Neural progenitor cell (in vitro differentiated cells): ENCODE data around the gene GADD45GIP1. TPM values are rescaled to one million over a fixed set of nuclear protein-coding genes. Genes with fewer than 3 reads are reported as not detected.

ENCODE experiments used
- DNase-seq: peaks from one replicate; pipeline ENCODE4 v3.0.0-alpha.2; 2016; ENCODE audit warnings: low spot score
- H2AFZ ChIP-seq: fragments of 200-600 bp; sonication (generic); replicated peaks from 2 replicates; pipeline ENCODE4 v1.6.1; 2016; ENCODE audit warnings: antibody characterized with exemption
- H3F3A ChIP-seq: fragments of 200-600 bp; sonication (generic); 2 replicates; pipeline ENCODE4 v1.6.1; 2016; ENCODE audit warnings: antibody characterized with exemption, low read depth
- H3K27ac ChIP-seq: fragments of 200-600 bp; sonication (generic); 2 replicates; pipeline ENCODE4 v1.5.1; 2016; ENCODE audit warnings: mild to moderate bottlenecking
- H3K27me3 ChIP-seq: fragments of 200-600 bp; sonication (generic); 2 replicates; pipeline ENCODE4 v1.6.1; 2016; ENCODE audit warnings: mild to moderate bottlenecking, moderate library complexity
- H3K36me3 ChIP-seq: fragments of 200-600 bp; sonication (generic); 2 replicates; pipeline ENCODE4 v1.5.1; 2016
- H3K4me1 ChIP-seq: fragments of 200-600 bp; sonication (generic); 2 replicates; pipeline ENCODE4 v1.6.1; 2016; ENCODE audit warnings: mixed run types
- H3K4me2 ChIP-seq: fragments of 200-600 bp; sonication (generic); 2 replicates; pipeline ENCODE4 v1.6.1; 2016
- H3K4me3 ChIP-seq: fragments of 200-600 bp; sonication (generic); 2 replicates; pipeline ENCODE4 v1.5.1; 2016
- H3K79me2 ChIP-seq: fragments of 200-600 bp; sonication (generic); 2 replicates; pipeline ENCODE4 v1.6.1; 2016; ENCODE audit warnings: low read depth
- H3K9ac ChIP-seq: fragments of 200-600 bp; sonication (generic); 2 replicates; pipeline ENCODE4 v1.6.1; 2016
- H3K9me3 ChIP-seq: fragments of 200-600 bp; sonication (generic); 2 replicates; pipeline ENCODE4 v1.5.1; 2016; ENCODE audit warnings: low read depth
- H4K20me1 ChIP-seq: fragments of 200-600 bp; sonication (generic); 2 replicates; pipeline ENCODE4 v1.6.1; 2016; ENCODE audit warnings: low read depth
- H3K27ac Mint-ChIP-seq: 3 replicates; pipeline ENCODE4 v1.8.0; 2021; ENCODE audit warnings: mixed read lengths
- H3K27me3 Mint-ChIP-seq: 2 replicates; pipeline ENCODE4 v1.8.0; 2022; ENCODE audit warnings: low read depth, mild to moderate bottlenecking, inconsistent platforms, moderate library complexity, mixed read lengths; ENCODE audit not compliant: insufficient read depth
- H3K36me3 Mint-ChIP-seq: 3 replicates; pipeline ENCODE4 v1.8.0; 2021; ENCODE audit warnings: mixed read lengths
- H3K4me1 Mint-ChIP-seq: 3 replicates; pipeline ENCODE4 v1.8.0; 2021; ENCODE audit warnings: mixed read lengths
- H3K4me3 Mint-ChIP-seq: 3 replicates; pipeline ENCODE4 v1.8.0; 2021; ENCODE audit warnings: mild to moderate bottlenecking, moderate library complexity, mixed read lengths
- H3K9me3 Mint-ChIP-seq: 3 replicates; pipeline ENCODE4 v1.8.0; 2020; ENCODE audit warnings: mixed read lengths
- EZH2 ChIP-seq: fragments of 200-600 bp; sonication (generic); IDR thresholded peaks from 2 replicates; pipeline ENCODE4 v1.6.1; 2017; ENCODE audit warnings: antibody characterized with exemption, mild to moderate bottlenecking, moderate library complexity
- EZH2phosphoT487 ChIP-seq: fragments of 200-600 bp; sonication (generic); IDR thresholded peaks from 2 replicates; pipeline ENCODE4 v1.6.1; 2017; ENCODE audit warnings: antibody characterized with exemption
- total RNA-seq: library from RNA; depleted of rRNA; stranded (reverse); fragments of >200 nt; gene quantifications from 2 replicates; pipeline ENCODE4 v1.2.3, GENCODE V29; 2015; ENCODE audit warnings: low replicate concordance
- TF ChIP-seq, protein P1 (sequence below): fragments of 200-600 bp; sonication (generic); IDR thresholded peaks from 2 replicates; pipeline ENCODE4 v1.5.1; 2017; ENCODE audit warnings: antibody characterized with exemption, mild to moderate bottlenecking

The GADD45GIP1 gene
- total RNA-seq, 1 donor from 2014 or later = 17.1 TPM

DNA sequence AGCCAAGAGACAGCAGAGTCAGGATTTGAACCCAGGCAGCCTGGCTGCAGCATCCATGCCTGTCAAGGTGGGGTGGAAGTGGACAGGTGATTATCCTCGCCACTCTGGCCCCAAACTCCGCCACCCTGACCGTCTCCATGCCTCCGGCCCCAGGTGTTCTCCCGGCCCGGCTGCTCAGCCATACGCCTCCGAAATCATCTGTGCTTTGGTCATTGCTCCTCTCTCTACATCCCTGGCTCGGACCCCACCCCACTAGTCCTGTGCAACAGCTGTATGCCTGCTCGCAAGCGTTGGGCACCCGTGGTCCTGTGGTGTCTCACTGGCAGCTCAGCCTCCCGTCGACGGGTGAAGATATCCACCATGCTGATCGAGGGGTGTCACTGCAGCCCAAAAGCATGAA is 16.2 kb upstream of the GADD45GIP1 start:
- Mint-ChIP-seq H3K4me1 (peaks cover 10% of the 10 kb centered on the region), H3K36me3 (no peaks in the 10 kb centered on the region), H3K4me3 (no peak overlapping the region), H3K9me3 (no peaks in the 10 kb centered on the region), H3K27me3 (peaks cover 20% of the 10 kb centered on the region), H3K27ac (no peak overlapping the region)
- TF ChIP-seq, protein P1, sequence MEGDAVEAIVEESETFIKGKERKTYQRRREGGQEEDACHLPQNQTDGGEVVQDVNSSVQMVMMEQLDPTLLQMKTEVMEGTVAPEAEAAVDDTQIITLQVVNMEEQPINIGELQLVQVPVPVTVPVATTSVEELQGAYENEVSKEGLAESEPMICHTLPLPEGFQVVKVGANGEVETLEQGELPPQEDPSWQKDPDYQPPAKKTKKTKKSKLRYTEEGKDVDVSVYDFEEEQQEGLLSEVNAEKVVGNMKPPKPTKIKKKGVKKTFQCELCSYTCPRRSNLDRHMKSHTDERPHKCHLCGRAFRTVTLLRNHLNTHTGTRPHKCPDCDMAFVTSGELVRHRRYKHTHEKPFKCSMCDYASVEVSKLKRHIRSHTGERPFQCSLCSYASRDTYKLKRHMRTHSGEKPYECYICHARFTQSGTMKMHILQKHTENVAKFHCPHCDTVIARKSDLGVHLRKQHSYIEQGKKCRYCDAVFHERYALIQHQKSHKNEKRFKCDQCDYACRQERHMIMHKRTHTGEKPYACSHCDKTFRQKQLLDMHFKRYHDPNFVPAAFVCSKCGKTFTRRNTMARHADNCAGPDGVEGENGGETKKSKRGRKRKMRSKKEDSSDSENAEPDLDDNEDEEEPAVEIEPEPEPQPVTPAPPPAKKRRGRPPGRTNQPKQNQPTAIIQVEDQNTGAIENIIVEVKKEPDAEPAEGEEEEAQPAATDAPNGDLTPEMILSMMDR = no peak
- TF ChIP-seq EZH2phosphoT487 (no peak), EZH2 (no peak)
- Histone ChIP-seq H3K4me3 (no peak overlapping the region), H2AFZ (no peak overlapping the region), H3K36me3 (no peaks in the 10 kb centered on the region), H3K27ac (no peak overlapping the region), H4K20me1 (no peaks in the 10 kb centered on the region), H3K9me3 (no peaks in the 10 kb centered on the region), H3K4me2 (no peak overlapping the region), H3K79me2 (no peaks in the 10 kb centered on the region), H3F3A (no peaks in the 10 kb centered on the region), H3K27me3 (no peaks in the 10 kb centered on the region), H3K9ac (no peak overlapping the region), H3K4me1 (no peaks in the 10 kb centered on the region)
- no peak for DNase-seq

DNA sequence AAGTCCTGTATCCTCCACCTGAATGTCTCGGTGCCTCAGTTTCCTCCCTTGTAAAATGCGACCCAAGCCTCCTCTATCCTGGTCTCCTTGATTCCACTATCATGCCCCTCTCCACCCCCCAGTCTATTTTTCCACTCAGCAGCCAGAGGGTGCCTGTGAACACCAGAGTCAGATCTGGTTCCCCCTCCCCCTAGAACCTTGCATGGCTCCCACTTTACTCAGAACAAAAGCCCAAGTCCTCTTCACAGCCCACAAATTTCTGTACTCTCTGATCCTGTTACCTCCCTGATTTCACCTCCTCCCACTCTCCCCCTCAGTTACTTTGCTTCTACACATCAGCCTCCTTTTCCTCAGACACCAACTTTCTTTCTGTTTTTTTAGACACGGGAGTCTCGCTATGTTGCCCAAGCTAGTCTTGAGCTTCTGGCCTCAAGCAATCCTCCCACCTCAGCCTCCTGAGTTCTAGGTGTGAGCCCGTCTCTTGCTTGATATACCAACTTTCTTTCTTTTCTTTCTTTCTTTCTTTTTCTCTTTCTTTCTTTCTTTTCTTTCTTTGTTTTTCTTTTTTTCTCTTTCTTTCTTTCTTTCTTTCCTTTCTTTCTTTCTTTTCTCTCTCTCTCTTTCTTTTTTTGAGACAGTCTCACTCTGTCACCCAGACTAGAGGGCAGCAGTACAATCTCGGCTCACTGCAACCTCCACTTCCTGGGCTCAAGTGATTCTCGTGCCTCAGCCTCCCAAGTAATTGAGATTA is 13.2 kb upstream of the GADD45GIP1 start:
- Histone ChIP-seq H3K27me3 (no peaks in the 10 kb centered on the region), H3K9ac (no peak overlapping the region), H2AFZ (no peak overlapping the region), H3K4me1 (no peaks in the 10 kb centered on the region), H3K9me3 (no peaks in the 10 kb centered on the region), H3K79me2 (no peaks in the 10 kb centered on the region), H3F3A (peaks cover under 1% of the 10 kb centered on the region), H3K27ac (no peak overlapping the region), H3K4me3 (no peak overlapping the region), H3K4me2 (no peak overlapping the region), H3K36me3 (no peaks in the 10 kb centered on the region), H4K20me1 (no peaks in the 10 kb centered on the region)
- H3K27me3 Mint-ChIP-seq = peaks cover 13% of the 10 kb centered on the region
- TF ChIP-seq EZH2phosphoT487 (no peak), EZH2 (no peak)
- TF ChIP-seq, protein P1 = no peak
- no peaks in the 10 kb centered on the region for H3K36me3 Mint-ChIP-seq
- H3K4me3 Mint-ChIP-seq = peak overlapping the region; percentile 57
- peak overlapping the region; percentile 13 for H3K27ac Mint-ChIP-seq
- peaks cover 11% of the 10 kb centered on the region for H3K4me1 Mint-ChIP-seq
- DNase-seq = no peak
- H3K9me3 Mint-ChIP-seq = no peaks in the 10 kb centered on the region

DNA sequence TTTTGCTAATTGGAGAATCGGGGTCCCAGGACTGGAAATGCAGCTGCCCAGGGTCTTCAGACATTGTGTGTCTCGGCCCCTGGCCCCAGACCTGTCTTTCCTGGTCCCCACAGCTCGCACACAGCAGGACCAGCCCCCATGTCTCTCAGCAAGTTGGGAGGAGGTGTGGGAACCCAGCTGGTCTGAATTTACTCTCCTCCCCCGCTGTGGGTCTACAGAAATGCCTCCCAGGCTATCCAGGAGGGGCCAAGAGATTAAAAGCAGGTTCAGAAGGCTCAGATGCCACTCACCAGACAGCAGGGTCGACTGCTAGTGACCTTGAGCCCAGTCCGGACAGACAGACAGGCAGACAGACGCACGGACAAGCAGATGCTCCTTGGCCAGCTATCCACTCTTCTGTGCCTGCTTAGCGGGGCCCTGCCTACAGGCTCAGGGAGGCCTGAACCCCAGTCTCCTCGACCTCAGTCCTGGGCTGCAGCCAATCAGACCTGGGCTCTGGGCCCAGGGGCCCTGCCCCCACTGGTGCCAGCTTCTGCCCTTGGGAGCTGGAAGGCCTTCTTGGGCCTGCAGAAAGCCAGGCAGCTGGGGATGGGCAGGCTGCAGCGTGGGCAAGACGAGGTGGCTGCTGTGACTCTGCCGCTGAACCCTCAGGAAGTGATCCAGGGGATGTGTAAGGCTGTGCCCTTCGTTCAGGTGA is 12.4 kb upstream of the GADD45GIP1 start, which contains the start of gene DAND5:
Gene DAND5 (plus strand): TSS at position 285 of the 697 bp plus-strand sequence. CDS start 85 bp downstream, at position 370.
- Mint-ChIP-seq H3K4me1 (peaks cover 15% of the 10 kb centered on the region), H3K4me3 (peak within 1 kb of the TSS; percentile 57), H3K9me3 (no peaks in the 10 kb centered on the region), H3K36me3 (no peaks in the 10 kb centered on the region), H3K27ac (peak within 1 kb of the TSS; percentile 13), H3K27me3 (peaks cover 13% of the 10 kb centered on the region)
- DNase-seq = no peak
- H3K79me2 ChIP-seq = no peaks in the 10 kb centered on the region
- no peak within 1 kb of the TSS for H3K4me2 ChIP-seq
- H3F3A ChIP-seq = peaks cover 9% of the 10 kb centered on the region
- no peak for TF ChIP-seq EZH2phosphoT487
- TF ChIP-seq, protein P1 = no peak
- no peak for TF ChIP-seq EZH2
- H3K4me1 ChIP-seq = no peaks in the 10 kb centered on the region
- no peaks in the 10 kb centered on the region for H4K20me1 ChIP-seq
- H3K27ac ChIP-seq = no peak within 1 kb of the TSS
- H3K4me3 ChIP-seq = no peak within 1 kb of the TSS
- H2AFZ ChIP-seq = no peak within 1 kb of the TSS
- no peaks in the 10 kb centered on the region for H3K27me3 ChIP-seq
- H3K9ac ChIP-seq = no peak within 1 kb of the TSS
- no peaks in the 10 kb centered on the region for H3K9me3 ChIP-seq
- H3K36me3 ChIP-seq = no peaks in the 10 kb centered on the region
